Stomach (tissue), 4 donors: Measurements from ENCODE around the gene RNPEPL1.

ENCODE experiments used
- CTCF ChIP-seq, 7 experiments: fragments of 450-650 bp in 4 of 7; fragments of 200-600 bp in 3 of 7; sonication (generic) in 3 of 7; IDR thresholded peaks; one replicate each; pipeline ENCODE4 v1.5.1; 2016 to 2019; ENCODE audit warnings: antibody characterized with exemption in 7 of 7, control low read depth in 2 of 7, mild to moderate bottlenecking in 1 of 7
- EP300 ChIP-seq: sonication (generic); formaldehyde crosslinking; IDR thresholded peaks from one replicate; pipeline ENCODE4 v1.6.1; 2017; ENCODE audit warnings: antibody characterized with exemption
- POLR2A ChIP-seq, 4 donors: fragments of 450-650 bp; IDR thresholded peaks; one replicate each; pipeline ENCODE4 v1.6.1; 2016; ENCODE audit warnings: antibody characterized with exemption in 4 of 4, control low read depth in 2 of 4, mild to moderate bottlenecking in 1 of 4, moderate library complexity in 1 of 4
- POLR2AphosphoS5 ChIP-seq, 3 donors: sonication (generic); formaldehyde crosslinking; IDR thresholded peaks; one replicate each; pipeline ENCODE4 v1.6.1; 2016; ENCODE audit warnings: antibody characterized with exemption in 3 of 3

- TF ChIP-seq POLR2AphosphoS5 (IDR thresholded peaks at IDR 0.05) (no peak), CTCF (IDR thresholded peaks at IDR 0.05) (no peak), POLR2A (IDR thresholded peaks at IDR 0.05) (no peak), EP300 (no peak)
Observed at GRCh38 chr2:240519396-240520129, 48.7 kb upstream of the RNPEPL1 start.
